Choroid plexus epithelial cell (primary cell): ENCODE data around the gene ENTHD1.

ENCODE experiments used
- DNase-seq: peaks from one replicate; pipeline ENCODE4 v3.0.0-alpha.2; 2010; ENCODE audit warnings: low read depth
- H3K4me3 ChIP-seq: 2 replicates; pipeline ENCODE4 v1.5.1; 2011; ENCODE audit warnings: low read depth, mild to moderate bottlenecking, control low read depth, low read length, moderate library complexity
- CTCF ChIP-seq: conservative IDR thresholded peaks from 2 replicates; pipeline ENCODE4 v1.5.1; 2011; ENCODE audit warnings: low read depth, mild to moderate bottlenecking, control low read depth, inconsistent platforms, low read length, moderate library complexity

The ENTHD1 gene

GRCh38 chr22:39917197-39917643 lies 23.7 kb upstream of the ENTHD1 start:
- no peak overlapping the region for H3K4me3 ChIP-seq
- TF ChIP-seq CTCF: no peak
- DNase-seq: no peak

- no peak for TF ChIP-seq CTCF
- H3K4me3 ChIP-seq: no peak overlapping the region
- DNase-seq: no peak
Observed at GRCh38 chr22:39916496-39916895, 22.9 kb upstream of the ENTHD1 start.

- H3K4me3 ChIP-seq: no peak overlapping the region
- no peak for TF ChIP-seq CTCF
Observed at GRCh38 chr22:39915295-39915726, 21.8 kb upstream of the ENTHD1 start.

DNA sequence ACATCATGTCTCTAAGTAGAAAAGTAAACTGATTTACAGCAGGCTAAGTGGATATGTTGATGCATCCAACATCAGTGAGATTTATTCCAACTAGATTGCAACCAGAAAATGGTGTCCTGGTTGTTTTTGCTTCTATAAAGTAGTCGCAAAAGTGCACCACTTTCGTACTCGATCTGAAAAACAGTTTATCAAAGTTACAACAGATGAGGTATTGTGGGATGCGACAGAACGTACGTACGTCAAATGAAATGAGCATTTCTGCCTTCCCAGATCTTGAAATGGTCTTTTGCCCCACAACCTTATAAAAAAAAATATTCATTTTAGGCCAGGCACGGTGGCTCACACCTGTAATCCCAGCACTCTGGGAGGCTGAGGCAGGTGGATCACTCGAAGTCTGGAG lies 21.0 kb upstream of the ENTHD1 start:
- no peak for DNase-seq
- H3K4me3 ChIP-seq: no peak overlapping the region
- TF ChIP-seq CTCF: no peak

More at GRCh38 chr22:39915295-39915726, 21.8 kb upstream of the ENTHD1 start:
- no peak for DNase-seq

GRCh38 chr22:39913886-39914285 lies 20.3 kb upstream of the ENTHD1 start:
- no peak overlapping the region for H3K4me3 ChIP-seq
- no peak for TF ChIP-seq CTCF
- no peak for DNase-seq

- DNase-seq: no peak
- H3K4me3 ChIP-seq: no peak overlapping the region
- TF ChIP-seq CTCF: no peak
Observed at GRCh38 chr22:39913321-39913720, 19.8 kb upstream of the ENTHD1 start.

- H3K4me3 ChIP-seq: no peak overlapping the region
- no peak for TF ChIP-seq CTCF
- DNase-seq: no peak
Observed at GRCh38 chr22:39910876-39911613, 17.5 kb upstream of the ENTHD1 start.
